HEK293 (cell line): ENCODE data around the gene LHFPL2.

Experiments used
- SP2 ChIP-seq: fragments of 450-650 bp; formaldehyde crosslinking; IDR thresholded peaks from 2 replicates; pipeline ENCODE4 v1.5.1; 2016; ENCODE audit warnings: missing biosample characterization, missing genetic modification characterization
- YY1 ChIP-seq: fragments of 450-650 bp; formaldehyde crosslinking; IDR thresholded peaks from 2 replicates; pipeline ENCODE4 v1.5.1; 2018; ENCODE audit warnings: missing biosample characterization, missing genetic modification characterization
- ZNF19 ChIP-seq: fragments of 450-650 bp; formaldehyde crosslinking; IDR thresholded peaks from 2 replicates; pipeline ENCODE4; 2016; ENCODE audit warnings: missing biosample characterization, missing genetic modification characterization, low read depth
- ZNF211 ChIP-seq: fragments of 450-650 bp; formaldehyde crosslinking; IDR thresholded peaks from 2 replicates; pipeline ENCODE4 v1.5.1; 2016; ENCODE audit warnings: low read depth, missing biosample characterization, missing genetic modification characterization
- ZNF549 ChIP-seq: fragments of 450-650 bp; IDR thresholded peaks from 2 replicates; pipeline ENCODE4 v1.5.1; 2018; ENCODE audit warnings: missing biosample characterization, missing genetic modification characterization, mild to moderate bottlenecking, inconsistent platforms, moderate library complexity
- ZNF707 ChIP-seq: fragments of 450-650 bp; formaldehyde crosslinking; IDR thresholded peaks from 2 replicates; pipeline ENCODE4 v1.5.1; 2016; ENCODE audit warnings: missing biosample characterization, missing genetic modification characterization
- TF ChIP-seq, protein P1 (sequence below): fragments of 450-650 bp; formaldehyde crosslinking; IDR thresholded peaks from 2 replicates; pipeline ENCODE4 v1.5.1; 2016; ENCODE audit warnings: missing biosample characterization, missing genetic modification characterization
- TF ChIP-seq, protein P2 (sequence below): fragments of 450-650 bp; formaldehyde crosslinking; IDR thresholded peaks from 2 replicates; pipeline ENCODE4 v1.5.1; 2016; ENCODE audit warnings: missing biosample characterization, missing genetic modification characterization
- TF ChIP-seq, protein P3 (sequence below): fragments of 450-650 bp; formaldehyde crosslinking; IDR thresholded peaks from 2 replicates; pipeline ENCODE4 v1.5.1; 2016; ENCODE audit warnings: missing biosample characterization, missing genetic modification characterization

DNA sequence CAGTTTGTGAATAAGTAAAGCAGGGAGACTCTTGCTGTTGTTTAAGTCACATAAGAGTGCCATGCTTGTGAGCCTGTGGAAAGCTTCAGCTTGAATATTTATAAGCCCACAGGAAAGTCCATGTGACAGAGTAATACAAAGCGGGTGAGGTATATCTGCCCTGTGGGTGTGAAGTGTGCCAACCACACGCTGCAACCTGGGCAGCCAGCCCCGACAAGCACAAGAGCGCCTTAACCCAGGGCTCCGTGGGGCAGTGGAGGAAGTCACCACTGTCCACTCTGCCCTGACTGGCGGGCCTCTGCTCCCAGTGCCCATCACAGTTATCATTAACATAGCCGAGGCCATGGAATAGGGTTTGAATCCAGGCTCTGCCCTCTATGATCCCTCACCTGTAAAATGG is 155.9 kb downstream of the LHFPL2 start:
- TF ChIP-seq ZNF549 (tag by site-specific recombination) (no peak), ZNF19 (no peak), ZNF707 (tag by site-specific recombination) (no peak), YY1 (tag by site-specific recombination) (no peak), ZNF211 (no peak), SP2 (no peak)
- TF ChIP-seq, protein P1, sequence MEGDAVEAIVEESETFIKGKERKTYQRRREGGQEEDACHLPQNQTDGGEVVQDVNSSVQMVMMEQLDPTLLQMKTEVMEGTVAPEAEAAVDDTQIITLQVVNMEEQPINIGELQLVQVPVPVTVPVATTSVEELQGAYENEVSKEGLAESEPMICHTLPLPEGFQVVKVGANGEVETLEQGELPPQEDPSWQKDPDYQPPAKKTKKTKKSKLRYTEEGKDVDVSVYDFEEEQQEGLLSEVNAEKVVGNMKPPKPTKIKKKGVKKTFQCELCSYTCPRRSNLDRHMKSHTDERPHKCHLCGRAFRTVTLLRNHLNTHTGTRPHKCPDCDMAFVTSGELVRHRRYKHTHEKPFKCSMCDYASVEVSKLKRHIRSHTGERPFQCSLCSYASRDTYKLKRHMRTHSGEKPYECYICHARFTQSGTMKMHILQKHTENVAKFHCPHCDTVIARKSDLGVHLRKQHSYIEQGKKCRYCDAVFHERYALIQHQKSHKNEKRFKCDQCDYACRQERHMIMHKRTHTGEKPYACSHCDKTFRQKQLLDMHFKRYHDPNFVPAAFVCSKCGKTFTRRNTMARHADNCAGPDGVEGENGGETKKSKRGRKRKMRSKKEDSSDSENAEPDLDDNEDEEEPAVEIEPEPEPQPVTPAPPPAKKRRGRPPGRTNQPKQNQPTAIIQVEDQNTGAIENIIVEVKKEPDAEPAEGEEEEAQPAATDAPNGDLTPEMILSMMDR (tag by site-specific recombination) = no peak
- TF ChIP-seq, protein P2, sequence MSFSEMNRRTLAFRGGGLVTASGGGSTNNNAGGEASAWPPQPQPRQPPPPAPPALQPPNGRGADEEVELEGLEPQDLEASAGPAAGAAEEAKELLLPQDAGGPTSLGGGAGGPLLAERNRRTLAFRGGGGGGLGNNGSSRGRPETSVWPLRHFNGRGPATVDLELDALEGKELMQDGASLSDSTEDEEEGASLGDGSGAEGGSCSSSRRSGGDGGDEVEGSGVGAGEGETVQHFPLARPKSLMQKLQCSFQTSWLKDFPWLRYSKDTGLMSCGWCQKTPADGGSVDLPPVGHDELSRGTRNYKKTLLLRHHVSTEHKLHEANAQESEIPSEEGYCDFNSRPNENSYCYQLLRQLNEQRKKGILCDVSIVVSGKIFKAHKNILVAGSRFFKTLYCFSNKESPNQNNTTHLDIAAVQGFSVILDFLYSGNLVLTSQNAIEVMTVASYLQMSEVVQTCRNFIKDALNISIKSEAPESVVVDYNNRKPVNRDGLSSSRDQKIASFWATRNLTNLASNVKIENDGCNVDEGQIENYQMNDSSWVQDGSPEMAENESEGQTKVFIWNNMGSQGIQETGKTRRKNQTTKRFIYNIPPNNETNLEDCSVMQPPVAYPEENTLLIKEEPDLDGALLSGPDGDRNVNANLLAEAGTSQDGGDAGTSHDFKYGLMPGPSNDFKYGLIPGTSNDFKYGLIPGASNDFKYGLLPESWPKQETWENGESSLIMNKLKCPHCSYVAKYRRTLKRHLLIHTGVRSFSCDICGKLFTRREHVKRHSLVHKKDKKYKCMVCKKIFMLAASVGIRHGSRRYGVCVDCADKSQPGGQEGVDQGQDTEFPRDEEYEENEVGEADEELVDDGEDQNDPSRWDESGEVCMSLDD = no peak
- TF ChIP-seq, protein P3, sequence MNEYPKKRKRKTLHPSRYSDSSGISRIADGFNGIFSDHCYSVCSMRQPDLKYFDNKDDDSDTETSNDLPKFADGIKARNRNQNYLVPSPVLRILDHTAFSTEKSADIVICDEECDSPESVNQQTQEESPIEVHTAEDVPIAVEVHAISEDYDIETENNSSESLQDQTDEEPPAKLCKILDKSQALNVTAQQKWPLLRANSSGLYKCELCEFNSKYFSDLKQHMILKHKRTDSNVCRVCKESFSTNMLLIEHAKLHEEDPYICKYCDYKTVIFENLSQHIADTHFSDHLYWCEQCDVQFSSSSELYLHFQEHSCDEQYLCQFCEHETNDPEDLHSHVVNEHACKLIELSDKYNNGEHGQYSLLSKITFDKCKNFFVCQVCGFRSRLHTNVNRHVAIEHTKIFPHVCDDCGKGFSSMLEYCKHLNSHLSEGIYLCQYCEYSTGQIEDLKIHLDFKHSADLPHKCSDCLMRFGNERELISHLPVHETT (tag by site-specific recombination) = no peak
